ENCODE results near the gene DNAJB13. TPM values are rescaled to one million over a fixed set of nuclear protein-coding genes. Genes with fewer than 3 reads are reported as not detected.

DNAJB13 gene
- total and polyA plus RNA-seq, 2 donors (not counting 1 experiment from before 2014, with no cell fraction given), result 0.15 to 0.27 TPM

DNA sequence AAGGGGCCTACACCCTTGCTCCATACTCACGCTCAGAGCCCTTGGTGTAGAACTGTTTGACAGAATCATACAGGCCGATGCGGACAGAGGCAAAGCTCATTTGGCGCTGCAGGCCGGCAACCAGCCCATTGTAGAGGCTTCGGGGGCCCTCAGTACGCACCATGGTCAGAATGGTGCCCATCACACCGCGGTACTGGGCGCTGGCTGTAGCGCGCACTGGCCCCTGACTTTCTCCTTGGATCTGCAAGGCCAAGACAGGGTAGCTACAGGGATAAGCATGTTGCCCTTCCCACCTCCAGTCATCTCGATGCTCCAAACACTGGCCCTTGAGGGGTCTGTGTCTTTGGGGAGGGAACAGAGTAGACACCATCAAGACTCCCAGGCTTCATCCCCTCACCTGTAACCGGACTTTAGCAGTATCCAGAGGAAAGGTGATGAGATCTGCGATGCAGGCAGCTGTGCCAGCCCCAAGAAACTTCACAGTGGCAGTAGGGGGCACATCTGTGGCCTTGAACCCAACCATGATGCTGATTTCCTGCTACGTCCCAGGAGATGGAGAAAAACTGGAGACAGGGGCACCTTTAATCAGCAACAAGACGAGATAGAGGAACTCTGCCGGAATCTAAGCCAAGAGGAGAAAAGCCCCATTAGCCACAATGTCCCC lies 27.2 kb downstream of the DNAJB13 start:
- peak overlapping the region in 3 of 5 experiments; percentile 5 to 97 (median 13) for H3K4me3 ChIP-seq (ENCODE audit: control extremely low read depth in 1 of 5, extremely low read depth in 1 of 5, insufficient read depth in 1 of 5, low read depth in 2 of 5, low read length in 4 of 5)
- ATAC-seq (ENCODE audit: low read depth), result no peak
- peaks cover 72% of the 10 kb centered on the region for H4K20me1 ChIP-seq (ENCODE audit: control insufficient read depth, insufficient read depth, low read length, poor library complexity, severe bottlenecking)

More for the DNA sequence above, 27.2 kb downstream of the DNAJB13 start:
- WGBS (ENCODE audit: insufficient coverage), result 97% methylated on average over 17 of the region's 18 CpGs
- intact Hi-C loops (cut with micrococcal nuclease), result no loop called here
- H3K9me3 Mint-ChIP-seq (ENCODE audit: insufficient read depth), result no peaks in the 10 kb centered on the region
- no peaks in the 10 kb centered on the region for H3K27me3 Mint-ChIP-seq
- H3K4me1 Mint-ChIP-seq, result peaks cover 85% of the 10 kb centered on the region
- Histone ChIP-seq H3K4me1 (ENCODE audit: control insufficient read depth in 2 of 2, insufficient read depth in 2 of 2, low read length in 2 of 2) (peaks cover 77 to 83% of the 10 kb centered on the region in 2 donors), H3K36me3 (replicated peaks in 1 of 2; ENCODE audit: control extremely low read depth in 1 of 2, control insufficient read depth in 1 of 2, extremely low read depth in 1 of 2, insufficient read depth in 2 of 2, low read length in 1 of 2) (peaks cover 26 to 76% of the 10 kb centered on the region in 2 experiments), H3K27ac (ENCODE audit: low read length in 2 of 2) (peak overlapping the region; percentile 94 to 99), H3K79me2 (ENCODE audit: control insufficient read depth, insufficient read depth, low read length) (peaks cover 58% of the 10 kb centered on the region), H2AFZ (ENCODE audit: insufficient read depth, low read depth, low read length, poor library complexity, severe bottlenecking) (no peak overlapping the region), H3K9ac (ENCODE audit: low read length) (peak overlapping the region; percentile 97), H3K4me2 (replicated peaks; ENCODE audit: low read depth, low read length, poor library complexity, severe bottlenecking) (peak overlapping the region; percentile 96), H3K9me3 (ENCODE audit: control extremely low read depth in 1 of 3, control insufficient read depth in 2 of 3, insufficient read depth in 1 of 3, low read length in 2 of 3) (no peaks in the 10 kb centered on the region), H3K27me3 (replicated peaks in 1 of 4; ENCODE audit: control extremely low read depth in 1 of 4, control insufficient read depth in 3 of 4, insufficient read depth in 4 of 4, low read length in 3 of 4) (no peaks in the 10 kb centered on the region)
- no peak for DNase-seq
- ChIA-PET CTCF (interaction anchor here (0.7 to 7.4 kb wide), 4 partner anchors 10 to 16 kb away, joined by 3 to 97 read pairs (median 4); no protein-coding TSS in a partner anchor), POLR2A (interaction anchor here (1.0 to 8.8 kb wide), 2 partner anchors 7 to 24 kb away, joined by 3 to 155 read pairs; no protein-coding TSS in a partner anchor)
- peak overlapping the region; percentile 99 for H3K4me3 Mint-ChIP-seq
- H3K27ac Mint-ChIP-seq, result peak overlapping the region; percentile 96
- TF ChIP-seq CTCF (IDR thresholded peaks at IDR 0.05), result no peak
